Endothelial cell (in vitro differentiated cells): Measurements from ENCODE around the gene C1QTNF8. TPM values are rescaled to one million over a fixed set of nuclear protein-coding genes. Genes with fewer than 3 reads are reported as not detected.

Source experiments
- DNase-seq: peaks from one replicate; pipeline ENCODE4 v3.0.0; 2021; ENCODE audit warnings: low spot score
- H3K27ac Mint-ChIP-seq: one replicate; pipeline ENCODE4 v1.8.0; 2021; ENCODE audit warnings: mixed read lengths, inconsistent platforms; ENCODE audit not compliant: unreplicated experiment
- H3K27me3 Mint-ChIP-seq: one replicate; pipeline ENCODE4 v1.8.0; 2021; ENCODE audit warnings: mild to moderate bottlenecking, moderate library complexity, mixed read lengths, inconsistent platforms; ENCODE audit not compliant: unreplicated experiment
- H3K36me3 Mint-ChIP-seq: one replicate; pipeline ENCODE4 v1.8.0; 2021; ENCODE audit warnings: mild to moderate bottlenecking, low read depth, mixed read lengths, inconsistent platforms; ENCODE audit not compliant: unreplicated experiment
- H3K4me1 Mint-ChIP-seq: one replicate; pipeline ENCODE4 v1.8.0; 2021; ENCODE audit warnings: mild to moderate bottlenecking, mixed read lengths, inconsistent platforms; ENCODE audit not compliant: unreplicated experiment
- H3K4me3 Mint-ChIP-seq: one replicate; pipeline ENCODE4 v1.8.0; 2021; ENCODE audit warnings: mild to moderate bottlenecking, mixed read lengths, inconsistent platforms; ENCODE audit not compliant: unreplicated experiment
- H3K9me3 Mint-ChIP-seq: one replicate; pipeline ENCODE4 v1.8.0; 2021; ENCODE audit warnings: mixed read lengths, inconsistent platforms; ENCODE audit not compliant: unreplicated experiment
- total RNA-seq: library from RNA; stranded (reverse); fragmentation: NEBNext Ultra II Directional; extraction: Animal tissue kit (Norgen Biotek cat#: 25700); gene quantifications from one replicate; pipeline ENCODE4 v1.2.1, GENCODE V29; 2021; ENCODE audit not compliant: unreplicated experiment
- TF ChIP-seq, protein P1 (sequence below): fragments of 200-600 bp; sonication (generic); IDR thresholded peaks from one replicate; pipeline ENCODE4 v1.5.0; 2021; ENCODE audit warnings: antibody characterized with exemption; ENCODE audit not compliant: unreplicated experiment

The C1QTNF8 gene
- total RNA-seq, 1 donor from 2014 or later: not detected

DNA sequence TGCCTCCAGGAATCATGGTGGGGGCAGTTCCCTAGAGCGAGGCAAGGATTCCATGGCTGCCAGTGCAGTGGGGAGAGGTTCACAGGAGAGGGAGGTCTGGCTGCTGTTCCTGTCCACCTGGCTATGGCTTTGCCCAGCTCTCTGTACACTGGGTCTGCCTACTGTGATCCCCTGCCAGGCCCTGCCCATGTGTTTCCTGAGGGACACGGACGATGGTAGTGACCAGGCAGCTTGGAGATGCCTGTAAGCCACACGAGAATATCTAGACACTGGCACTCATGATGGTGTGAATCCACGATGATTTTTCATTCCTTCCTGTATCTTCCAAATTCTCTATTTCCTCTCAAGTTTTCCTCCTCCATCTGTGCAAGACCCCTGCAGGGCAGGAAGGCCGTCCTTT, 11.1 kb downstream of the C1QTNF8 start:
- Mint-ChIP-seq H3K4me3 (peak overlapping the region; percentile 64), H3K27me3 (peaks cover 4% of the 10 kb centered on the region), H3K36me3 (peaks cover 5% of the 10 kb centered on the region), H3K4me1 (no peaks in the 10 kb centered on the region), H3K9me3 (peaks cover 5% of the 10 kb centered on the region), H3K27ac (no peak overlapping the region)
- TF ChIP-seq, protein P1, sequence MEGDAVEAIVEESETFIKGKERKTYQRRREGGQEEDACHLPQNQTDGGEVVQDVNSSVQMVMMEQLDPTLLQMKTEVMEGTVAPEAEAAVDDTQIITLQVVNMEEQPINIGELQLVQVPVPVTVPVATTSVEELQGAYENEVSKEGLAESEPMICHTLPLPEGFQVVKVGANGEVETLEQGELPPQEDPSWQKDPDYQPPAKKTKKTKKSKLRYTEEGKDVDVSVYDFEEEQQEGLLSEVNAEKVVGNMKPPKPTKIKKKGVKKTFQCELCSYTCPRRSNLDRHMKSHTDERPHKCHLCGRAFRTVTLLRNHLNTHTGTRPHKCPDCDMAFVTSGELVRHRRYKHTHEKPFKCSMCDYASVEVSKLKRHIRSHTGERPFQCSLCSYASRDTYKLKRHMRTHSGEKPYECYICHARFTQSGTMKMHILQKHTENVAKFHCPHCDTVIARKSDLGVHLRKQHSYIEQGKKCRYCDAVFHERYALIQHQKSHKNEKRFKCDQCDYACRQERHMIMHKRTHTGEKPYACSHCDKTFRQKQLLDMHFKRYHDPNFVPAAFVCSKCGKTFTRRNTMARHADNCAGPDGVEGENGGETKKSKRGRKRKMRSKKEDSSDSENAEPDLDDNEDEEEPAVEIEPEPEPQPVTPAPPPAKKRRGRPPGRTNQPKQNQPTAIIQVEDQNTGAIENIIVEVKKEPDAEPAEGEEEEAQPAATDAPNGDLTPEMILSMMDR: no peak
- DNase-seq: no peak

DNA sequence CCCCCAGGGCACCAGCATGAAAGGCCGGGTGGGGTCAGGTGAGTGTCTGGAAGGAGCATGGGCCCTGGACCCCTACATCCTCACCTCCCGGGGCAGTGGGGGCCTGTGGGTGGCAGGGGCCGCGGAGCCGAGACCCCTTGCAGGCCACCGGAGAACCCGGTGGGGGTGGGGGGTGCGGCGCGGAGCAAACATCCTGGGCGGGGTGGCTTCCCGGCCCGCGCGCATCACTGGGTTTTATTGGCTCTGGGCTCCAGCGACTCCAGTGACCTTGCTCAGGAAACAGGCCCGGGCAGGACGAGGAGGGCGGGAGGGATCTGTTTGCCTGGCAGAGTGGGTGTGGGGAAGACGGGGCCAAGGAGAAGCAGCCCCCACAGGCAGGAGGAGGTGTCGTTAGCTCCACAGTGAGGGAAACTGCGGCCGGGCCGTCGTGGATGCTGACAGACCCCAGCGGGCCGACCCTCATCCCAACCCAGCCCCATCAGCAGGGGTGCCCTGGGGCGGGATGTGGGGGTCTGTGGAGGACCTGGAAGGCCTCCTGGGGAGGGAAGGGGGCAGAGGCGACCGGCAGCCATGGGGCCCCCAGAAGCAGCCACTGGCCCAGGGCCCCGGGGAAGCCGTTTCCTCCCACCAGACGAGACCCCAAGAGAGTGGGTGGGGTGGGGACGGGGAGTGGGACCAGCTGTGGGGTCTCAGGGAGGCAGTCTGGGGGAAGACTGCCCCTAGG, 12.9 kb downstream of the C1QTNF8 start:
- no peak overlapping the region for H3K4me3 Mint-ChIP-seq
- peaks cover 5% of the 10 kb centered on the region for H3K36me3 Mint-ChIP-seq
- H3K27ac Mint-ChIP-seq: no peak overlapping the region
- H3K9me3 Mint-ChIP-seq: peaks cover 5% of the 10 kb centered on the region
- no peaks in the 10 kb centered on the region for H3K4me1 Mint-ChIP-seq
- no peak for DNase-seq
- H3K27me3 Mint-ChIP-seq: peaks cover 3% of the 10 kb centered on the region
- TF ChIP-seq, protein P1: no peak

DNA sequence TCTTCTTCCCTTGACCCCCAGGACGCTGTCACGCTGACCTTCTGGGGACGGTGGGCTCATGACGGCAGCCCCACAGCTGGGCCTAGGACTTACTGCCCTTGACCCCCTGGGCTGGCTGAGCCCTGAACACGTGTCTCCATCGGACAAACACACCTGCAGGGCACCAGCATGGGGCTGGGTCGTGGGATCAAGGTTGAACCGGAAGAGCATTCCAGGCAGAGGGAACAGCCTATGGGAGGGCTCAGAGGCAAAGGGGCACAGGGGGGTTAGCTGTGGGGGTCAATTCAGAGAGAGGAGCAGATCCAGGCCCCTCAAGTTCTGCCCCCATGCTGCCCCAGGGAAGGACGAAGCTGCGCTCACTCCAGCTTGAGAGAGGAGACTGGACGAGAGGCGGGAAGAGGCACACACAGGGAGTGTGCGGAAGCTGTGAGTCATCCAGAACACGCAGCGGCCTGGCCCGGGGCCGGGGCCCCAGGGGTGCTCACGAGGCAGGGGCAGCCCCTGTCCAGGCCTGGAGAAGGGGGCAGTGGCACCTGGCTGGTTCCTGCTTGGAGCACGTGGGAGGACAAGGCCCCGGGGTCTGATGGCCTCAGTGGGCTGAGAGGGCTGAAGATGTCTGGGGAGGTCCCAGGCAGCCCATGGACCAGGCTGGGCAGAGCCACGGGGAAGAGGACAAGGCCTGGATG, 13.6 kb downstream of the C1QTNF8 start:
- Mint-ChIP-seq H3K27ac (no peak overlapping the region), H3K4me3 (no peak overlapping the region), H3K36me3 (peaks cover 5% of the 10 kb centered on the region), H3K27me3 (peaks cover 3% of the 10 kb centered on the region), H3K4me1 (no peaks in the 10 kb centered on the region), H3K9me3 (peaks cover 5% of the 10 kb centered on the region)
- DNase-seq: no peak
- TF ChIP-seq, protein P1: no peak

DNA sequence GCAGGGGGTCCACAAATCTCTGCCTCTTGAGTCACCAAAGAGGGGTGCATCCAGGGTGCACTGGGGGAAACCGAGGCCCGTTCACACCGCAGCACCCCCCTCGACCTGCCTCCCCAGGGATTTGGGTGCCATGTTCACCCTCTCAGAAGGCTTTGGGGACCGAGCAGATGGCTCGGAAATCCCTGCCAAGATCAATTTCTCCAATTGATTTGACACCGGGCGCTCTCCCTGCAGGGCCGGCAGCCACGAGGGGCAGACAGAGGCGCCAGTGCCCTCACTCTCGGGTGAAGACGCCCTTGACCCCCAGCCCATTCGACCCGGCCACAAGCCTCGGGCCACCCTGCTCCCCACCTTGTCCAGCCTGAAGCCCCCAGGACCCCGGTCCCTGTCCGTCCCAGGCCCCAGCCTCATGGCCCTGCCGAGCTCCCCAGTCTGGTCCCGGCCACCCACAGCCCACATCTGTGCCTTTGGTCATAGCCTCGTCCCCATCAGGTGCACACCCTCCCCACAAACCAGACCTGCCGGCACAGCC, 14.2 kb downstream of the C1QTNF8 start:
- no peaks in the 10 kb centered on the region for H3K4me1 Mint-ChIP-seq
- no peak overlapping the region for H3K4me3 Mint-ChIP-seq
- H3K36me3 Mint-ChIP-seq: peaks cover 5% of the 10 kb centered on the region
- DNase-seq: no peak
- peaks cover 3% of the 10 kb centered on the region for H3K27me3 Mint-ChIP-seq
- H3K9me3 Mint-ChIP-seq: peaks cover 5% of the 10 kb centered on the region
- no peak overlapping the region for H3K27ac Mint-ChIP-seq
- TF ChIP-seq, protein P1: no peak
